Kidney capillary endothelial cell (primary cell): ENCODE results near the gene NOD2.

Source experiments
- DNase-seq: peaks from one replicate; pipeline ENCODE4 v3.0.0-alpha.2; 2018; ENCODE audit warnings: low spot score

Gene NOD2

DNA sequence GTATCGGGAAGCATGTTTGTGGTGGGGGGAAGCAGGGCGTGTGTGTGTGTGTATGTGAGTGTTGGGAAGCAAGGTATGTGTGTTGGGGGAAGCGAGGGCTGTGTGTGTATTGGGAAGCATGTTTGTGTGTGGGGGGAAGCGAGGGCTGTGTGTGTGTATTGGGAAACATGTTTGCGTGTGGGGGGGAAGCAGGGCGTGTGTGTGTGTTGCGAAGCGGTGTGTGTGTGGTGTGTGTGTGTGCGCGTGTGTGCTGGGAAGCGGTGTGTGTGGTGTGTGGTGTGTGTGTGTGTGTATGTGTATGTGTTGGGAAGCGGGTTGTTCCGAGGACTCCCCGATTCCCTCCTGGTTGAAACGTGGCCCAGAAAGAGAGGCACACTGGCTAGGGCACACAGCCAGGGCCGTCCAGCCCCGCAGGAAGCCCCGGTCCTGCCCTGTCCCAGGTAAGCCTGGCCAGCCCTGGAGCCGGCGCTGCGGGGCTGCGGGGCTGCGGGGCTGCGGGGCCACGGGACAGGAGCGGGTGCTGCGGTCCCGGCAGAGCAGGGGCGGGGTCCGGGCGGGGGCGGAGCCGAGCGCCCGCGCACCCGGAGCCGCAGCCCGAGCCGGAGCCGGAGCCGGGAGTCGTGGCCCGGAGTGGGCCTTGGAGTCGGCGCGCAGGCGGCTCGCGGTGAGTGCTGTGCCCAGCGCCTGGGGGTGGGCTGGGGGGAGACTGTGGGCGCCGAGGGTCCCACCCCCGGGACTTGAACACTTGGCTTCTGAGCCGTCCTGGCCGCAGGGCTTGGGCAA is at the start of gene NOD2:
Gene NOD2, plus strand, starts transcription at position 608 of the 783 bp plus-strand sequence. CDS start 5,890 bp downstream, outside the sequence.
- DNase-seq = no peak

DNA sequence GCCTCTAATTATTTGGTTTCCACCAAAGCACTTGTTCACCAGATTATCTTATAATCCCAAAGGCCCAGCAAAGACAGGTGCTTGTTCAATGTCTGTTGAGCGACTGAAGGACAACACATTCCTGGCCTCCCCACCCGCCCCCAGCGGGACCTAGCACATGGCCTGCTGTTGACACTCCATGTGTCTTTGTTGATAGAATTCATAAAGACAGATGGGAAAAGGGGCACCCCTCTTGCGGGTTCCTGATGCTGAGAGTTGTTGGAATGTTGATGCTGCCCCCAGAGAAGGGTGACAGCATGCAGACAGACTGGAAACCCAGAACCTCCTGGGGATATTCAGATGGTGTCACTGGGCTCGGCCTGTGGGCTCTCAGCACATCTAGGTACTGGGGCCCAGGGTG is 49.2 kb upstream of the NOD2 start:
- no peak for DNase-seq

DNA sequence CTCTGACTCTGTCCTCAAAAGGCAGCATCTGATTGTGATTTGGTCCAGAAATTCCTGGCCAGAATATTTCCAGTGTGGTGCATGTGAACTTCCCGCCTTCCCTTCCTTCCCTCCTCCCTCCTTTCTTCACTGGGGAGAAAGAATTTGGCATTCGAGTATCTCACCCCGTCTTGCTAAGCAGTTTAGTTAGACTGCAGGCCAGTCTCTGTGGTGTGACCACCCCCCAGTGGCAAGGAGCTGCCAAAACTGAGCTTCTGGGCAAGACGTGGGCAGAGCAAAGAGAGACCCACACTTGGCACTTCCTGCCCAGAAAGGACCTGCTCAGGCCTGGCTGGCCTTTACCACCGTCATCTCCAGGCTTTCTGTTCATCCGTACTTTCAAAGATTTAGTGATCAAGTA is 48.7 kb upstream of the NOD2 start:
- DNase-seq = no peak

DNA sequence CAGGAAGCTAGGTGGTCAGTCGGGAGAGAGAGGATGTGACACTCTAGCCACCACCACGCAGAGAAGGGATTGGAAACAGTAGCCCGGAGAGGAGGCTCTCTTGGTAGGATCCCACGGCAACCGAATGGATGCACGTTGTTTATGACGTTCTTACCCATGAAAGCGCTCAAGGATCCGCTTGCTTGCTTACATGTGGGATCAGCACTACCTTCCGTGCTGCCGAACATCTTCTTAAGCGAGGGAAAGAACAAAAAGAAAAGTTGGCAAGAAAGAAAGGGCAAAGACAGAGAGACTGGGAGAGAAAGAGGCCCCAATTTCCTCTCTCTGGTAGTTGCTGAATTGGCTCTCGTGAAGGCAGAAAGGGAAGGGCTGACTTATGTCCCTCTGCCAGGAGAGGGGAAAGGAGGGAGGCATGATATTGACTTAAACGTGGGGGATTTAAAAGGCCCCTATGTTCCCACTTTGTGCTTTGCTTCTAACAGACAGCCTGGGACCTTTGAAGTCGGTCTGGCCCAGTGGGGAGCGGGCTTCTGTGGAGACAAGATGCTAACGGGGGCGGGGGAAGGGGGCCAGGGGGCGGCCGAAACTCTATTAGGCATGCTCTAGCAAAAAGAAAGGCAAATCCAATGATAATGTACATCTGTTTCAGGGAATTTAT is 47.7 kb upstream of the NOD2 start:
- no peak for DNase-seq

DNA sequence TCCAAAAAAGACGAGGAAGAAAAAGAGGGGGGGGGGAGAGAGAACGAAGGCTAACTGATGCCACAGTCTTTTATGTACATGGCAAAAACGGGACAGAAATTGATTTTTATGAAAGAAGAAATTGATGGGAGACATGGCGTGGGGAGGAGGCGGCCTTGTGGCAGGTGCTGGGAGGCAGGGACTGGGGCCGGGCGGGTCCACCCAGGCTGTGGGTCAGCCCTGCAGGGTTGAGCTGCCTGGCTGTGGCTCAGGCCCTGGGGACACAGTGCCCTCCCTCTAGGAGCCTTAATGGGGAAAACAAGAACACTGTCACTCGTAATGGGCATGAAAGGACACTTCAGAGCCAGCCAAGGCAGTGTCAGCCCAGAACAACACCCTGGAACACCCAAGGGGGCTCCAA is 47.1 kb upstream of the NOD2 start:
- DNase-seq = no peak

DNA sequence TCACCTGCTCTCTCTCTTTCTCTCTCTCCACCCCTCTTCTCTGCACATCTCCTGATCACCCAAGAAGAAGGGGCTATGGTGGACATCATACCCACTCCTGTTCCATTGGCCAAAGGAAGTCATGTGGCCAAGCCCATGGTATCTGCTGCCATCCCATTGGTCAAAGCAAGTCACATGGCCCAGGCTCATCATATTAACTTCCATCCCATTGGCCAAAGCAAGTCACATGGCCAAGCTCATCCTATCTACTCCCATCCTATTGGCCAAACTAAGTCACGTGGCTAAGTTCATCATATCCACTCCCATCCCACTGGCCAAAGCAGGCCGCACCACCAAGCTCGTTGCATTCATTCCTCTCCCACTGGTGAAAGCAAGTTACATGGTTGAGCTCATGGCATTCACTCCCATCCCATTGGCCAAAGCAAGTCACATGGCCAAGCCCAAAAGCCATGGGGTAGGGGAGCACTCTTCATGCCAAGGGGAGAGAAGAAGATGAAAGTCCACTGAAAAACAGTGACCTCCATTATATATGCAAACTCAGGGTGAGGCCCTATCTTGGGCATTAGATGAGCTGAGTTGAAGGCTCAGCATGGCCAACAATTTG is 41.5 kb upstream of the NOD2 start:
- DNase-seq = no peak

DNA sequence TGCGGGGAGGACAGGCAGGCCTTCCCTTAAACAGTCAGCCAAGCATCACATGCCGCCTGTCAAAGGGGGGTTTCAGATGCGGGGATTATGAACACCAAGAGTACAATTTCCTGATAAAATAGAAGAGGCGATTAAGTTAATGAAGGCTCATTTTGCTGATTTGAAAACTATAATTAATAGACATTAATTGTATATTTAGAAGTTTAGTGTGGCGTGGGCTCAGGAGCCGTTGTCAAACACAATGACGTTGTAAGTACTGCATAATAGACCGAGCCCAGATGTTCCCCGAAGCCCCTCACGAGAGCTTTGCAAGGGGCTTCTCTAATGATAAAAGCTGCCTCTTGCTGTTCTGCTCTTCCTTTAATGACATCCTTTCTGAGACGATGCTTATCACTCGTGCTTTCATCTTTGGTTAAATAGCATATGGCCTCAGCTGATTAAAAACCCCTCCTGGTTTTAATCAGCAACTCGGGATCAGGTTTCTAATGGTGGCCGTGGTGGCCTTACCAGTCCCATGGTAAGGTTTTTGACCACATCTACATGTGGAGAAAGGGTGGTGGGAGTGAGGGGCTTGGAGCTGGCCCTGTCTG is 40.5 kb upstream of the NOD2 start:
- no peak for DNase-seq

DNA sequence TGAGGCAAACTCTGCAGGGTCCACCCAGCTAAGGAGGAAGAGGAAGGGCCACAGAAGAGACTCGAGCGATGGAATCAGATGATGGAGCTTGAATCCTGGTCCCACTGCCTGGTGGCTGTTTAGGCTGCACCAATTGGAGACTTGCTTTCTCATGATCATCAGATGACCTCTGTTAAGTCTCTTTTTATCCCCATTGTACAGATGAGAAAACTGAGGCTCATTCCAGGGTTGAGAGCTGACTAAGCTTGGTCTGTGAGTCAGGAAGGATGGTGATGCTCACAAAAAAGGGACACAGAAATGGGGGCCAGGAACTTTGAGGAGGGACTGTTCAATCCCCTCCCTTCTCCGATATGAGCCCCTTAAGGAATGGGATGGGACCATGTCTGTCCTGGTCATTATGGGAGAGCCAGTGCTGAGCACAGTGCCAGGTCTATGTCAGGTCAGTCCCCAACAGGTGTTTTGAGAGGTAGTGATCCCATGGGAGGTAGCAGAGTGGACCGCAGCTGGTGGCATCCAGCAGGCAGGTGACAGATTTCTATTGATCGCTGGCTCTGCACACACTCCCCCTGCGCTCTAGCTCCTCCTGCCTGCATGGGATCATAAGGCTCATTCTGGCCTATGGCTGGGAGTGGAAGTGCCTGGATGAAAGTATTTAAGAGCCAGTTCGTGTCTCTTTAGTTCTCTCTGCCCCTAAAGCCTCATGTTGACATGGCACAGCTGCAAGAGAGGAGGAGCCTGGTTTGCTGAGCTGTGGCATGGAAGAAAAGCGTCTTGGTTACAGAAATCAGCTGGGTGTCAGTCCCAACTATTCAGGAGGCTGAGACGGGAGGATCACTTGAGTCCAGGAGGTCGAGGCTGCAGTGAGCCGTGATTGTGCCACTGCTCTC is 39.5 kb upstream of the NOD2 start:
- no peak for DNase-seq

DNA sequence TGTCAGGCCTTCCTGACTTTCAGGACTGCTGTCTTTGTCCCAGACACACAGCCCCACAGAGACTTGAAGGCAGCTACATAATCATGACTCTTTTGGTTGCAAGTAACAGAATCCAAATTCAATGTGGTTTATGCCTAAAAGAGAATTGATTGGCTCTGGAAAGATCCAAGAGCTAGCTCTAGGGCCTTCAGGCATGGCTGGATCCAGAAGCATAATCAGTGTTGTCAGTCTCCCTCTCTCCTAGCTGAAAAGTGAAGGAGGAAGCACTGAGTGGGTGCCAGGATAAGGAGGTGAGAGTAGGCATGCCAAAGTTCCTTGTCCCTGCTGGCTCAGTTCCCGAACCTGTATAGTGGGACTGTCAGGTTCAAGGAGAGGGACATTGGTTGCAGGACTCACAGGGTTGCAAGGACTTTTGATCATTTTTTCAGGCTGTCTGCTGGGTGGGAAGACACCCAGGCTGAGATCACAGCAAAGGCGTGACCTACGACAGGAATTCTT is 37.8 kb upstream of the NOD2 start:
- DNase-seq = no peak

DNA sequence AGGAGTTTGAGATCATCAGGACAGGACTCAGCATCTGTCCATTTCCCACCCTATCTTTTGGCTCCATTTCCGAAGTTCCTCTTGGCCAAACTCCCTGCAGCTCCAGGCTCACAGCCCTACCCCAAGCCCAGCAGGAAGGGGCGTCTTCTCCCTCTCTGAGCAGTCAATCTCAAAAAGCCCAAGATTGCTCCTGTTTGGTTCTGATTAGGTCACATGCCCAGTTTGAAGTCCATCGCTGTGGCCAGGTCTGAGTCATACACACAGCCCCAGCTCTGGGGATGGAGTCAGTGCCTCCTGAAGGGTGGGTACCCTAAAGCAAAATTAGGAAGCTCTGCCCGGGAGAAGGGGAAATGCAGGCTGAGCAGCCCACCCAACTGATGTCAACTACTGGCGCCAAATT is 36.2 kb upstream of the NOD2 start:
- no peak for DNase-seq

DNA sequence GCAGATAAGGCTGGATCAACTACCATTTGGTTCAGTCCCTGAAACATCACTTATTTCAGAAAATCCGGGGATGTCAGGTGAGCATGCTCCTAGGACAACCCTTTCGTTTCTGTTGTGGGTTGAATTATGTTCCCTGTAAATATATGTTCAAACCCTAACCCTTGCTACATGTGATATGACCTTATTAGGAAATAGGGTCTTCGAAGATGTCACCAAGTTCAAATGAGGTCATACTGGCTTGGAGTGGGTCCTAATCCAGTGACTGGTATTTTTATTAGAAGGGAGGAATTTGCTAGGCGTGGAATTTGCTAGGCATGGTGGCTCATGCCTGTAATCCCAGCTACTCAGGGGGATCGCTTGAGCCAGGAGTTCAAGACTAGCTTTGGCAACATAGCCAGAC is 33.6 kb upstream of the NOD2 start:
- no peak for DNase-seq

DNA sequence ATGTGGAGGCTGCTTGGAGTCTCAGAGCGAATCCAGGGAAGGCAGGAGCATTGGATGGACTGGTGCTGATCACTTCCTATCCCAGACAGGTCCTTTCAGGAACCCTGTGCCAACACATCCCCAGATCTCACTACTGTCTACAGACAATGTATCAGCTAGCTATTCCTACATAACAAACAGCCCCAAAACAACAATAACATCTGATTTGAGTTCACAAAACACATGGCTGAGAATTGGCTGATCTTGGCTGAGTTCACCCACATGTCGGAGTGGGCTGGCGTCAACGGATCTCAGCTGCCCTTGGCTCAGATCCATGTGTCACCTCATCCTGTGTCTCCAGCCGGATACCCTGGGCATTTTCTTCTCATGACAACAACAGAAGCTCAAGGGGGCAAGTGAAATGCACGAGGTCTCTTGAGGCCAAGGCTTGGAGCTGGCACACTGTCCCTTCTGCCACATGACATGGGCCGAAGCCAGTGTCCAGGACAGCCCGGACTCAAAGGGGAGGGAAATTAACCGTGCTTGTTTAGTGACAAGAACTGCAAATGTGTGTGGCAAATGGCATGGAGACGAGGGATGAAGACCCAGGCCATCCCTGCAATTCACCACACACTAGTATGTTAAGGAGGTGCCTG is 31.0 kb upstream of the NOD2 start:
- no peak for DNase-seq

DNA sequence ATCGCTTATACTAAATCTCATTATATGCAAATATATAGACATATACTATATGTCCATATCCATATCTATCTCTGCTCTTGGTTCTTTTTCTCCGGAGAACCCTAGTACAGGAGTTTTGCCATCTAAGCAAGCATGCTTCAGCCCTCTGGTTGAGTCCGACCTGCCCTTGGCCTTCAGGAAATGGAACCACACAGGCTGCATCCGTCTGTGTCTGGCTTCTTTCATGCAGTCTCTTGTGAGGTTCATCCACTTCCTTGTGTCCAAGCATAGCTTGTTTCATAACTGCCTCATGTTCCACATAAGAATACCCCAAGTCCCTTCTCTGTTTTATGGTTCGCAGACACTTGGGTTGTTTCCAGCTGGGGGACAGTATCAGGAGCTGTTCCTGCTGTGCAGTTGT is 29.1 kb upstream of the NOD2 start:
- no peak for DNase-seq

DNA sequence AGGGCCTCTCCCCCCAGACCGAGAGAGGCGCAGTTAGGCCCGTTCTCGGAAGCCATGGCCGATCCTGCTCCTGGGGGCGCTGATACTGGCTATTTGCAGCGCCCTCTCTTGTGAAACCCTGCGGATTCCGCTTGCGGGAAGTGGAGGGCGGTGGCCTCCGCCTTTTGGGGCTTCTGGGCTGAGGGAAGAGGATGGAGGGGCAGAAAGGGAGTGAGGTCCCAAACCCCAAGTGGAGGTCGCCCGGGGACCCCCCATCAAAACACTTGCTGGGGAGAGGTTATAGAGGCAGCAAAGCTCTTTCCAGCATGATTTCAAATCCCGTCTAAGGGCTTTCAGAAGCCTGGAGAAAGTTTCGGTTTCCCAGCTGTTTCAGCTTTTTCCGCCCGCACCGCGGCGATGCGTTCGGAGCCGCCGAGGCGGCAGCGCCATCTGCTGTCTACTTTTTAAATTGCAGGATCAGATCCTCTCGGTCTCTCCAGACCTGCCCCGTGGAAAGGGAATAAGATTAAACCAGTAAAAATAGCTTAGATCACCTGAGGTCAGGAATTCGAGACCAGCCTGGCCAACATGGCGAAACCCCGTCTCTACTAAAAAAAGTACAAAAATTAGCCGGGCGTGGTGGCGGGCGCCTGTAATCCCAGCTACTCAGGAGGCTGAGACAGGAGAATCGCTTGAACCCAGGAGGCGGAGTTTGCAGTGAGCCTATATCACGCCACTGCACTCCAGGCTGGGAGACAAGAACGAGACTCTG is 28.1 kb upstream of the NOD2 start:
- peak; percentile 76 for DNase-seq

DNA sequence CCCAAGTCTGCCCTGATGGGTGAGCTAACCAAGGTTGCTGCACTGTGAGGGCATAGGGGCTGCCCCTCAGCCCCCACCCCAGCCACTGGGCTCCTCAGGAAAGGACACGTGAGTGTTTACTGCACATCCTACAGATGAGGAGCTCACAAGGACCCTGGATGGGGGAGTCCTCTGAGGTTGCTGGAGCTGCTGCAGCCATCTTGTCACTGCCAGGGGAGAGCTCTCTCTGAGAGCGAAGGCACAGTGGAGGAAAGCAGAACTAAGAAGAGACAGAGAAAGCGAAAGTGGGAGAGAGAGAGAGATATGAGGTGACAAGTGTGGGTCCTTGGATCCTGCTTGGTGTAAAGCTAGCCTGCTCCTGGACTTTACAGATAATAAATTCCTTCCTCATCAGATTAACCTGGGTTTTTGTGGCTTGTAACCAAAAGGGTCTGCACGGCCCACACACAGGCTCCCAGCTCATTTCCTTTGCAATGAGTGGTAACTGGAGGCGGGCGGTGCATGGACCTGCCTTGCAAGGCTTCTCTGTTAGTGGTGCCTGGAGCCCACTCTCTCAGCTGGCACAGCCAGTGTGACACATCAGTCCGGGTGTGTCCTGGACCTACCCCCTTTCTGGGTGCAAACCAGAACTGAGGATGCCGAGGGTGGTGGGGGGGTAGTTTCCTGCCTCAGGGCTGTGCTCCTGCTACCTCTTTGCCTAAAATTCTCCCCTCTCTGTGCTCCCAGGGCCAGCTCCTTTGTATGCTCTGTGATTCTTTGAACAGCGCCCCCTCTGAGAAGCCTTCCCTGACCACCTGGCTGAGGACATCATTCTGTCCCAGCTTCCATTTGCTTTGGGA is 26.5 kb upstream of the NOD2 start:
- DNase-seq = no peak

DNA sequence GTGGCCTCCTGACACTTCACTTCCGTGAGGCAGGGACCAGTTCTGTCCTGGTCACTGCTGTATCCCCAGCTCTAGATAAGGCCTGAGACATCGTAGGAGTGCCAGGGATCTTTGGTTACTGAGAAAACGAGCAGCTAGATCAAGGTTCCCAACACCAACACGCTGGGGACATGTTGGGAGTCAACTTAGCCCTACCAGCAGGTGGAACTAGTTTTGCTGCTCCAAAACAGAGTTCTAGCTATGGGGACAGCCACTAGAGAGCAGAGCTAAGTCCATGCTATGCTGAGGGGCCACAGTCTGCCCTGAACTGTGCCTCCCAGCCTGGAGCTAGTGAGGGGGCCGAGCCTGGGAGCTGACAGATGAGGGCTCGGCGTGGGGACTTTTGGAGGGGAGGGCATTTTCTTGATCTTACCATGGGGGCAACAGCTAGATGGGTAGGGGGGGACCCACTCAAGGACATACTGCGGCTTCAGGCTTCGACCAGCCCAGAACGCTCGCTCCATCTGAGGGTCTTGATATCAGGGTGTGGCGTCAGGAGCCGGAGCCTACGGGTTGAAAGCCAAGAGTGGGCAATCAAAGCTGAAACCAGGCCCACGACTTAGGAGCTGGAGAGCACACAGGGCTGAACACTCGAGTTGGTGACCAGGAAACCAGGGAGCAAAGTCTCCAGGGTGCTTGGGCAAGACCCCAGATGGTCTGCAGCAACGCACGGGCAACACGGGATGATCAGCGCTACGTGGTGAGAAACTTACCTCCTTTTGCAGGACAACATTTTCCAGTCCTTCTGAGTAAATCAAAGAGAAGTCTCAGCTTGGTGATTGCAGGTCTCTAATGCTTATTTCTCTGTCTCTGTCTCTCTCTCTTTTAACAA is 25.7 kb upstream of the NOD2 start:
- no peak for DNase-seq

DNA sequence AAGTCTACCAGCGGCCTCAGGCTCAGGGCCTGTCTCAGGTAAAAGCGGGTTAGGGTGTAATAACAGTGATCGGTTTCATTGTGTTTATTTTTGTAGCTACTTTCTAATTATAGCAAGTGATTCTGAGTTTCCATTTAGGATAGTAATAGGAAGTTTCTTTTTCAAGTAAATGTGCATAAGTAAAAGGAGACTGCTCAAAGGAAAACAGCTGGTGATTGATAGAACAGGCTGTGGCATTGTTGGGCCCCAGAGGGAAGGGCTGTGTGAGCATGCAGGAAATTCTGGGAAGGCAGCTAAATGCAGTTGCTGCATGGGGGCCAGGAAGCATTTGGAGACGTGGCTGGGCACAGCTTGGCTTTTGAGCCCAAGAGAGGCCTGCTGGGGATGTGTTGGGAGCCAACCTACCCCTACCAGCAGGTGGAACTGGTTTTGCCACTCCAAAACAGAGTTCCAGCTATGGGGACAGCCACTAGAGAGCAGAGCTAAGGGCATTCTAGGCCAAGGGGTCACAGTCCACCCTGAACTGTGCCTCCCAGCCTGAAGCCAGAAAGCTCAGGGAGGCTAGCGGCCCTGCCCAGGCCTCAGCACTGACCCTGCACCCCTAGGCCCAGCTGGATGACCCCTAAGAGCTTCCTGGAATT is 24.9 kb upstream of the NOD2 start:
- DNase-seq = no peak

DNA sequence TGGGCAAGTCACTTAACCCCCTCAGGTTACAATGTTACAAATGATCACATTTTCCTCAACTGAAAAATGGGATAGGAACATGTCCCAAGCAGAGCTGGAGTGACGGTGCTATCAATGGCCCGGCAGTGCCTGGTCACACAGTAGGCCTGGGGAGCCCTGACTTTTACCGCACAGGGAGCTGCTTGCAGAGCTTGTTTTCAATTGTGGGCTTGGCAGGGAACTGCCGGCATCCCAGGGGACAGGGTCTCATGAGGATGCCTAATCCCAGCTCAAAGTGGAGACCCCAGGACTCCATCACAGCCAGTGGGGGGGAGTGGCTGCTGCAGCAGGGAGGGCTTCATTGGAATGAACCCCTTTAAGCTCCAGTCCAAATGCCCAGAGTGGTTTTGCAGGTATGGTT is 23.7 kb upstream of the NOD2 start:
- DNase-seq = no peak
